UCSD-AML1 (cell line): ENCODE data around the gene GRIN1.

Experiments
- DNase-seq: peaks from one replicate; lab custom pipeline; 2025; ENCODE audit not compliant: unreplicated experiment; lab: John Stamatoyannopoulos, UW

Gene GRIN1

GRCh38 chr9:137145731-137146526 lies 7.0 kb downstream of the GRIN1 start:
- DNase-seq, result no peak

GRCh38 chr9:137146527-137146918 lies 7.6 kb downstream of the GRIN1 start:
- DNase-seq, result no peak

- no peak for DNase-seq
These were observed 8.3 kb downstream of the GRIN1 start for GRCh38 chr9:137147091-137147792.

GRCh38 chr9:137147793-137148160 lies 8.8 kb downstream of the GRIN1 start:
- no peak for DNase-seq

GRCh38 chr9:137148242-137148641 lies 9.3 kb downstream of the GRIN1 start:
- no peak for DNase-seq

- no peak for DNase-seq
These were observed 9.7 kb downstream of the GRIN1 start for GRCh38 chr9:137148661-137149060.

- no peak for DNase-seq
These were observed 10.4 kb downstream of the GRIN1 start for GRCh38 chr9:137149363-137149762.

- no peak for DNase-seq
These were observed 11.1 kb downstream of the GRIN1 start for GRCh38 chr9:137149942-137150616.

- peak; percentile 94 for DNase-seq
These were observed 11.9 kb downstream of the GRIN1 start for GRCh38 chr9:137150617-137151457.

GRCh38 chr9:137152844-137153405 lies 14.0 kb downstream of the GRIN1 start:
- DNase-seq, result no peak

GRCh38 chr9:137156567-137157375 lies 17.8 kb downstream of the GRIN1 start:
- no peak for DNase-seq

- DNase-seq, result no peak
These were observed 18.9 kb downstream of the GRIN1 start for GRCh38 chr9:137157618-137158415.

GRCh38 chr9:137158625-137159024 lies 19.7 kb downstream of the GRIN1 start:
- no peak for DNase-seq

GRCh38 chr9:137159105-137160053 lies 20.4 kb downstream of the GRIN1 start:
- no peak for DNase-seq

GRCh38 chr9:137160054-137160425 lies 21.1 kb downstream of the GRIN1 start:
- no peak for DNase-seq

- no peak for DNase-seq
These were observed 22.0 kb downstream of the GRIN1 start for GRCh38 chr9:137160716-137161557.
